Lower lobe of right lung (tissue), 2 donors: Measurements from ENCODE around the gene L3MBTL2. TPM values are rescaled to one million over a fixed set of nuclear protein-coding genes. Genes with fewer than 3 reads are reported as not detected.

Experiments
- ATAC-seq, 2 donors: fragments of 200-7000 bp; cut with Tn5 transposase; one replicate each; pipeline ENCODE4 v1.9.1; 2020 to 2022; ENCODE audit warnings: mild to moderate bottlenecking in 2 of 2, moderate library complexity in 2 of 2
- DNase-seq: peaks from one replicate; pipeline ENCODE4 v3.0.0-alpha.2; 2020
- H3K27ac ChIP-seq: fragments of 200-600 bp; one replicate; pipeline ENCODE4 v1.8.0; 2022
- H3K27me3 ChIP-seq: fragments of 200-600 bp; one replicate; pipeline ENCODE4 v1.8.0; 2022; ENCODE audit warnings: low read depth
- H3K36me3 ChIP-seq: fragments of 200-600 bp; one replicate; pipeline ENCODE4 v1.8.0; 2022; ENCODE audit warnings: mild to moderate bottlenecking
- H3K4me1 ChIP-seq: fragments of 200-600 bp; one replicate; pipeline ENCODE4 v1.8.0; 2022
- H3K4me3 ChIP-seq: fragments of 200-600 bp; one replicate; pipeline ENCODE4 v1.8.0; 2022; ENCODE audit warnings: mild to moderate bottlenecking
- H3K9me3 ChIP-seq: fragments of 200-600 bp; one replicate; pipeline ENCODE4 v1.8.0; 2022
- CTCF ChIP-seq: fragments of 200-600 bp; IDR thresholded peaks from one replicate; pipeline ENCODE4 v1.8.0; 2022; ENCODE audit warnings: antibody characterized with exemption, mild to moderate bottlenecking
- intact Hi-C: fragments of 100-400 bp; cut with DNase I; formaldehyde crosslinking; loops from one replicate; pipeline ENCODE4 v1.11.0; 2022
- long read RNA-seq: library from polyadenylated mRNA; unstranded; transcript quantifications from one replicate; pipeline ENCODE4 v2.0.0, GENCODE V29; 2021
- total RNA-seq: library from RNA; stranded (reverse); fragmentation: NEBNext Ultra II Directional; extraction: Animal tissue kit (Norgen Biotek cat#: 25700); gene quantifications from one replicate; pipeline ENCODE4 v1.2.1, GENCODE V29; 2021
- donor health status: DM: no; HTN: yes; CAD: no; lungs with severe emphysema.

The L3MBTL2 gene
- 22.8 TPM for total RNA-seq
- long read RNA-seq, transcript L3MBTL2-201 (17 exons, 3,296 nt), result major isoform, 27 of 53 reads
- long read RNA-seq, partial matches to known transcripts, result 17 of 53 reads
- long read RNA-seq, other reads (novel, unspliced or antisense), result 9 of 53 reads

- H3K27ac ChIP-seq, result peak within 1 kb of the TSS; percentile 83
- H3K4me3 ChIP-seq, result peak within 1 kb of the TSS; percentile 92
- peaks cover 20% of the 10 kb centered on the region for H3K36me3 ChIP-seq
- peak; percentile 99 for DNase-seq
- no peak for TF ChIP-seq CTCF
- ATAC-seq, result peak; percentile 99 to 100
- H3K4me1 ChIP-seq, result peaks cover 8% of the 10 kb centered on the region
- intact Hi-C loops, result no loop called here
- H3K27me3 ChIP-seq, result no peaks in the 10 kb centered on the region
- H3K9me3 ChIP-seq, result no peaks in the 10 kb centered on the region
These were observed at the start of gene L3MBTL2 for GRCh38 chr22:41204992-41205900. Gene L3MBTL2, plus strand, starts transcription at chr22:41205312. Its CDS starts 51 bp downstream, at chr22:41205363.

- Histone ChIP-seq H3K9me3 (no peaks in the 10 kb centered on the region), H3K4me1 (no peaks in the 10 kb centered on the region), H3K36me3 (peaks cover 100% of the 10 kb centered on the region), H3K4me3 (no peak overlapping the region), H3K27ac (no peak overlapping the region), H3K27me3 (no peaks in the 10 kb centered on the region)
- no peak for ATAC-seq
- no peak for DNase-seq
- intact Hi-C loops, result no loop called here
- no peak for TF ChIP-seq CTCF
These were observed 48.0 kb upstream of the L3MBTL2 start for GRCh38 chr22:41157083-41157482.

- Histone ChIP-seq H3K27ac (no peak overlapping the region), H3K9me3 (no peaks in the 10 kb centered on the region), H3K4me1 (no peaks in the 10 kb centered on the region), H3K36me3 (peaks cover 99% of the 10 kb centered on the region), H3K4me3 (no peak overlapping the region), H3K27me3 (no peaks in the 10 kb centered on the region)
- ATAC-seq (no peak), DNase-seq (no peak)
- intact Hi-C loops, result no loop called here
- TF ChIP-seq CTCF, result no peak
These were observed 36.0 kb upstream of the L3MBTL2 start for GRCh38 chr22:41169157-41169556.

- Histone ChIP-seq H3K4me3 (no peak overlapping the region), H3K4me1 (no peaks in the 10 kb centered on the region), H3K27me3 (no peaks in the 10 kb centered on the region), H3K27ac (peak overlapping the region; percentile 50), H3K36me3 (peaks cover 99% of the 10 kb centered on the region), H3K9me3 (no peaks in the 10 kb centered on the region)
- intact Hi-C loops, result no loop called here
- TF ChIP-seq CTCF, result no peak
- DNase-seq, result no peak
- peak; percentile 84 to 90 for ATAC-seq
These were observed 33.1 kb upstream of the L3MBTL2 start for GRCh38 chr22:41171996-41172395.

- TF ChIP-seq CTCF, result no peak
- DNase-seq (no peak), ATAC-seq (peak in 1 of 2 donors; percentile 21)
- no peaks in the 10 kb centered on the region for H3K27me3 ChIP-seq
- H3K4me1 ChIP-seq, result no peaks in the 10 kb centered on the region
- H3K4me3 ChIP-seq, result no peak overlapping the region
- H3K27ac ChIP-seq, result no peak overlapping the region
- intact Hi-C loops, result no loop called here
- no peaks in the 10 kb centered on the region for H3K9me3 ChIP-seq
- peaks cover 96% of the 10 kb centered on the region for H3K36me3 ChIP-seq
These were observed 29.6 kb upstream of the L3MBTL2 start for GRCh38 chr22:41175546-41175945.
